GM12878 (cell line): ENCODE data around the gene SMC3. TPM values are rescaled to one million over a fixed set of nuclear protein-coding genes. Genes with fewer than 3 reads are reported as not detected.

Source experiments
- ATAC-seq: fragments of 200-7000 bp; cut with Tn5 transposase; 3 replicates; pipeline ENCODE4 v1.9.1; 2020; ENCODE audit warnings: mild to moderate bottlenecking, moderate library complexity
- BruUV-seq: library from RNA; stranded (reverse); fragments of 400-500 nt; replicated peaks from 2 replicates; lab custom pipeline; 2021; lab: Mats Ljungman, UMichigan
- CTCF ChIA-PET: fragments of 300-600 bp; sonication (Branson Sonifier 250); formaldehyde crosslinking; extraction: SDS; loops from one replicate; lab custom pipeline; 2021; ENCODE audit warnings: inconsistent platforms; lab: Yijun Ruan, JAX
- POLR2A ChIA-PET: fragments of 350-600 bp; formaldehyde crosslinking; extraction: SDS; loops from one replicate; lab custom pipeline; 2021; ENCODE audit warnings: inconsistent platforms; lab: Charles Lee
- RAD21 ChIA-PET: fragments of 300-600 bp; sonication (Branson Sonifier 250); formaldehyde crosslinking; loops from one replicate; lab custom pipeline; 2023; ENCODE audit warnings: antibody characterized with exemption; ENCODE audit not compliant: unreplicated experiment; lab: Charles Lee
- SMC1A ChIA-PET: fragments of 300-600 bp; sonication (Branson Sonifier 250); formaldehyde crosslinking; loops from one replicate; lab custom pipeline; 2023; ENCODE audit not compliant: unreplicated experiment, uncharacterized antibody; lab: Charles Lee
- DNase-seq: peaks from one replicate; pipeline ENCODE4 v3.0.0-alpha.2; 2011; ENCODE audit warnings: low read depth, low spot score
- FAIRE-seq: peaks from 3 replicates; lab custom pipeline; 2011; peaks lifted over from hg19 to GRCh38; lab: Jason Lieb, UNC
- H2AFZ ChIP-seq: 2 replicates; pipeline ENCODE4 v1.6.0; 2011; ENCODE audit warnings: low read depth, low read length, control low read depth; ENCODE audit not compliant: control insufficient read depth
- H3K27ac ChIP-seq: 2 replicates; pipeline ENCODE4 v1.5.1; 2011; ENCODE audit warnings: control low read depth; ENCODE audit not compliant: control insufficient read depth, insufficient read depth
- H3K27me3 ChIP-seq, 2 experiments: replicated peaks in 1 of 2; 2 replicates each; pipeline versions ENCODE4 v1.6.0 to v1.6.1; 2011; ENCODE audit warnings: low read length in 1 of 2; ENCODE audit not compliant: control insufficient read depth in 2 of 2, insufficient read depth in 2 of 2
- H3K36me3 ChIP-seq, 2 experiments: 2 replicates each; pipeline ENCODE4 v1.5.1; 2011; ENCODE audit warnings: low read length in 1 of 2; ENCODE audit not compliant: control insufficient read depth in 2 of 2, insufficient read depth in 2 of 2
- H3K4me1 ChIP-seq: 2 replicates; pipeline ENCODE4 v1.6.1; 2011; ENCODE audit warnings: mild to moderate bottlenecking, low read length, moderate library complexity, mixed read lengths; ENCODE audit not compliant: control insufficient read depth, insufficient read depth
- H3K4me2 ChIP-seq: 2 replicates; pipeline ENCODE4 v1.6.0; 2011; ENCODE audit warnings: control low read depth; ENCODE audit not compliant: control insufficient read depth, insufficient read depth
- H3K4me3 ChIP-seq: fragments of 200-600 bp; sonication (generic); 2 replicates; pipeline ENCODE4 v1.5.1; 2016
- H3K79me2 ChIP-seq: 2 replicates; pipeline ENCODE4 v1.6.0; 2011; ENCODE audit warnings: low read length; ENCODE audit not compliant: control insufficient read depth, insufficient read depth
- H3K9ac ChIP-seq: 2 replicates; pipeline ENCODE4 v1.8.0; 2011; ENCODE audit warnings: low read length, control low read depth, mixed read lengths; ENCODE audit not compliant: control insufficient read depth, insufficient read depth
- H3K9me3 ChIP-seq: replicated peaks from 3 replicates; pipeline ENCODE4 v1.5.1; 2011; ENCODE audit warnings: mild to moderate bottlenecking, low read length; ENCODE audit not compliant: control insufficient read depth, insufficient read depth
- H4K20me1 ChIP-seq: 2 replicates; pipeline ENCODE4 v1.6.0; 2011; ENCODE audit not compliant: control insufficient read depth, insufficient read depth
- BHLHE40 ChIP-seq, 2 experiments: fragments of 450-650 bp in 1 of 2; IDR thresholded peaks; 2 replicates each; pipeline ENCODE4 v1.6.1; 2011 to 2017; ENCODE audit warnings: low read depth in 2 of 2, borderline replicate concordance in 1 of 2, improper control_type of control experiment in 1 of 2, low read length in 1 of 2, mild to moderate bottlenecking in 1 of 2
- CBFB ChIP-seq: IDR thresholded peaks from 2 replicates; pipeline ENCODE4 v1.6.1; 2016; ENCODE audit warnings: antibody characterized with exemption, low read depth
- CBX3 ChIP-seq: fragments of 200-600 bp; sonication (generic); IDR thresholded peaks from 2 replicates; pipeline ENCODE4 v1.6.1; 2016; ENCODE audit warnings: low read depth, borderline replicate concordance
- CEBPZ ChIP-seq: fragments of 150-350 bp; IDR thresholded peaks from 2 replicates; pipeline ENCODE4 v1.6.1; 2016; ENCODE audit warnings: low read depth, low read length
- CREB1 ChIP-seq: IDR thresholded peaks from 2 replicates; pipeline ENCODE4 v1.6.1; 2012; ENCODE audit warnings: low read depth, mild to moderate bottlenecking, inconsistent platforms
- EGR1 ChIP-seq, 2 experiments: IDR thresholded peaks; 1 replicate in 1 of 2; 2 replicates in 1 of 2; pipeline ENCODE4 v1.6.1; 2011 to 2012; ENCODE audit warnings: low read depth in 2 of 2, low read length in 2 of 2, borderline replicate concordance in 1 of 2, mild to moderate bottlenecking in 1 of 2, moderate library complexity in 1 of 2
- IRF4 ChIP-seq: IDR thresholded peaks from 2 replicates; pipeline ENCODE4 v1.6.1; 2011; ENCODE audit warnings: low read depth, low read length
- IRF5 ChIP-seq: fragments of 450-650 bp; IDR thresholded peaks from 2 replicates; pipeline ENCODE4 v1.6.1; 2017; ENCODE audit warnings: borderline replicate concordance
- JUNB ChIP-seq: IDR thresholded peaks from 2 replicates; pipeline ENCODE4 v1.6.1; 2016; ENCODE audit warnings: antibody characterized with exemption, mild to moderate bottlenecking
- PKNOX1 ChIP-seq: fragments of 450-650 bp; IDR thresholded peaks from 2 replicates; pipeline ENCODE4 v1.6.1; 2016; ENCODE audit warnings: mild to moderate bottlenecking
- SP1 ChIP-seq: IDR thresholded peaks from one replicate; pipeline ENCODE4 v1.6.1; 2011; ENCODE audit warnings: low read depth, low read length
- TCF12 ChIP-seq: IDR thresholded peaks from 2 replicates; pipeline ENCODE4 v1.6.1; 2011; ENCODE audit warnings: low read depth, mild to moderate bottlenecking, low read length
- USF1 ChIP-seq: IDR thresholded peaks from 2 replicates; pipeline ENCODE4 v1.6.1; 2011; ENCODE audit warnings: borderline replicate concordance, low read depth, mild to moderate bottlenecking, moderate library complexity, mixed read lengths, low read length; ENCODE audit not compliant: insufficient read depth; ENCODE audit errors: extremely low read length
- ZBTB33 ChIP-seq: fragments of 450-650 bp; IDR thresholded peaks from 2 replicates; pipeline ENCODE4 v1.6.1; 2017; ENCODE audit warnings: mild to moderate bottlenecking
- ZSCAN29 ChIP-seq: fragments of 450-650 bp; IDR thresholded peaks from 2 replicates; pipeline ENCODE4 v1.6.1; 2017; ENCODE audit warnings: mild to moderate bottlenecking, moderate library complexity
- WGBS: methylation state at CpG from one replicate; pipeline ENCODE4 v1.1.6; 2016; ENCODE audit warnings: low lambda C conversion rate; ENCODE audit not compliant: insufficient replicate concordance, insufficient coverage; ENCODE audit errors: missing lambda C conversion rate; 5-methylcytosine and 5-hydroxymethylcytosine counted together
- in situ Hi-C: fragments of 300-500 bp; cut with MboI; formaldehyde crosslinking; loops from 9 replicates; pipeline ENCODE4 v1.14.3; 2018; ENCODE audit warnings: mixed read lengths
- intact Hi-C: fragments of 100-400 bp; cut with micrococcal nuclease; formaldehyde crosslinking; loops from one replicate; pipeline ENCODE4 v1.14.2; 2022; ENCODE audit not compliant: unreplicated experiment
- polyA plus RNA-seq, 11 experiments: library from polyadenylated mRNA; depleted of rRNA in 4 of 11; unstranded in 6 of 11; stranded (reverse) in 5 of 11; fragments of >200 nt; fragmentation: Nextera tagmentation in 4 of 11; fragmentation: Illumina TruSeq in 1 of 11; extraction: Ambion mirVana in 4 of 11; extraction: Trizol in 1 of 11; gene quantifications; 1 replicate in 1 of 11; 2 replicates in 10 of 11; pipeline versions ENCODE4 v1.2.1 to v1.2.3, GENCODE V29; 2011 to 2016; ENCODE audit warnings: inconsistent platforms in 2 of 11, missing spikeins in 2 of 11, low read depth in 1 of 11
- total RNA-seq, 4 experiments: library from RNA; depleted of rRNA in 3 of 4; stranded (reverse); fragments of >200 nt in 3 of 4; fragmentation: Illumina TruSeq in 1 of 4; extraction: Trizol in 1 of 4; gene quantifications; 2 replicates each; pipeline versions ENCODE4 v1.2.1 to v1.2.3, GENCODE V29; 2013 to 2021

Gene SMC3
- total and polyA plus RNA-seq, 10 of the 15 experiments (the other 5 are each of a cell fraction or from before 2014, with no cell fraction given), result 30.4 to 123 (median 48.3) TPM

GRCh38 chr10:110562348-110562747, 5.1 kb upstream of the SMC3 start (continued):
- TF ChIP-seq ZBTB33, result no peak
- TF ChIP-seq CREB1, result no peak
- TF ChIP-seq PKNOX1, result no peak

GRCh38 chr10:110563132-110563531, 4.4 kb upstream of the SMC3 start:
- RAD21 ChIA-PET, result no interaction called here
- H3K4me1 ChIP-seq, result no peaks in the 10 kb centered on the region
- no peak overlapping the region for H2AFZ ChIP-seq
- no peaks in the 10 kb centered on the region; the same call in 2 of the 3 replicates for H3K9me3 ChIP-seq
- in situ Hi-C loops, result no loop called here
- H4K20me1 ChIP-seq, result no peaks in the 10 kb centered on the region
- no peak for FAIRE-seq
- no TSS peak for BruUV-seq
- peaks cover 6% of the 10 kb centered on the region for H3K79me2 ChIP-seq
- H3K36me3 ChIP-seq, result no peaks in the 10 kb centered on the region
- no peak overlapping the region for H3K4me2 ChIP-seq
- WGBS, result 81% methylated on average over 8 of the region's 8 CpGs
- DNase-seq, result no peak
- ATAC-seq, result no peak
- SMC1A ChIA-PET, result interaction anchor here (0.8 to 3.6 kb wide), 4 partner anchors 12 to 238 kb away, joined by 4 to 17 read pairs (median 4); no protein-coding TSS in a partner anchor
- POLR2A ChIA-PET, result interaction anchor here (1.3 kb wide), 1 partner anchor 15 kb away, joined by 3 read pairs; no protein-coding TSS in a partner anchor
- no peaks in the 10 kb centered on the region for H3K27me3 ChIP-seq
- intact Hi-C loops, result no loop called here
- no peak overlapping the region for H3K4me3 ChIP-seq
- CTCF ChIA-PET, result interaction anchor here (0.8 to 2.7 kb wide), 3 partner anchors 16 to 257 kb away, joined by 3 to 14 read pairs (median 5); no protein-coding TSS in a partner anchor
- H3K9ac ChIP-seq, result no peak overlapping the region
- H3K27ac ChIP-seq, result no peak overlapping the region
- TF ChIP-seq EGR1 (IDR thresholded peaks at IDR 0.05; ENCODE audit: borderline replicate concordance in 1 of 2, low read depth in 2 of 2, low read length in 2 of 2) (no peak), USF1 (no peak), ZSCAN29 (no peak), SP1 (no peak), IRF5 (no peak), CEBPZ (no peak), JUNB (no peak), TCF12 (no peak), BHLHE40 (IDR thresholded peaks at IDR 0.05; ENCODE audit: borderline replicate concordance in 1 of 2, low read depth in 2 of 2, low read length in 1 of 2) (no peak), CBFB (no peak), CBX3 (no peak), IRF4 (no peak)
